ENCODE measurements around the gene BUD23.

DNA sequence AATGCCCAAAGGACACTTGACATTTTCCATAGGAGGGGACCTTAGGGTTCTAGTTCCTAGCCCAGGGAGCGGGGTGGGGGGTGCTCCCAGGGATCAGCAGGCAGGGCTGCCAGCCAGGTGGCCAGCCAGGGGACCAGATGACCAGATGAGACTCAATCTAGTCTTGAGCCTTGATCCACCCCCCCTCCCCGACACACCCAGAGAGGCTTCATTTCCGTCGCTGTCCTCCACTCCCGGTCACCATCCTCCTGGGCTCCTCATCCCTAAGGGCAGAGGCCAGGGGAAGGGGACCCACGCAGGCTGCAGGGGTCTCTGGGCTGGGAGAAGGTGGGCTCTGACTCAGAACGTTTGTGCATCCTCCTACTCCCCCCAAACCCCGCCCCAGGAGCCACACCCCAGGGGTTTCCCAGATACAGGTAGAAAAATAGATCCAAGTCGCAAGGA is 35.1 kb downstream of the BUD23 start:
- no peak for TF ChIP-seq EZH2phosphoT487 (IDR thresholded peaks at IDR 0.05; ENCODE audit: insufficient read depth, low read depth)
- TF ChIP-seq EZH2 (IDR thresholded peaks at IDR 0.05; ENCODE audit: insufficient read depth, poor library complexity, severe bottlenecking): no peak

All from GM23248 (cell line).